ENCODE data around the gene LAMP1.
"Not testable (repeated sequence)": the region's sequence is repeated elsewhere in the genome, so short reads cannot be mapped to it uniquely, and the experiment has no call there.

LAMP1 gene

GRCh38 chr13:113297370-113298042 lies 467 bp downstream of the LAMP1 start:
- peak; percentile 6 to 15 for DNase-seq (ENCODE audit: low read depth in 2 of 2)

GRCh38 chr13:113298043-113298945 lies 1.3 kb downstream of the LAMP1 start:
- DNase-seq (ENCODE audit: low read depth in 2 of 2), result no peak

- no peak for DNase-seq (ENCODE audit: low read depth in 2 of 2)
Measured at GRCh38 chr13:113299951-113300350, 2.9 kb downstream of the LAMP1 start.

- DNase-seq (ENCODE audit: low read depth in 2 of 2), result no peak
Measured at GRCh38 chr13:113302986-113303385, 5.9 kb downstream of the LAMP1 start.

GRCh38 chr13:113304121-113304520 lies 7.1 kb downstream of the LAMP1 start:
- DNase-seq (ENCODE audit: low read depth in 2 of 2), result no peak

- DNase-seq (ENCODE audit: low read depth in 2 of 2), result no peak
Measured at GRCh38 chr13:113305208-113305607, 8.2 kb downstream of the LAMP1 start.

- DNase-seq (ENCODE audit: low read depth in 2 of 2), result no peak
Measured at GRCh38 chr13:113307491-113307890, 10.5 kb downstream of the LAMP1 start.

GRCh38 chr13:113309473-113309872 lies 12.4 kb downstream of the LAMP1 start:
- DNase-seq (ENCODE audit: low read depth in 2 of 2), result no peak

- DNase-seq (ENCODE audit: low read depth in 2 of 2), result not testable (repeated sequence)
Measured at GRCh38 chr13:113314112-113314511, 17.1 kb downstream of the LAMP1 start.

- DNase-seq (ENCODE audit: low read depth in 2 of 2), result not testable (repeated sequence)
Measured at GRCh38 chr13:113314895-113315470, 17.9 kb downstream of the LAMP1 start.

- DNase-seq (ENCODE audit: low read depth in 2 of 2), result no peak
Measured at GRCh38 chr13:113315992-113316391, 19.0 kb downstream of the LAMP1 start.

GRCh38 chr13:113317031-113317430 lies 20.0 kb downstream of the LAMP1 start:
- no peak for DNase-seq (ENCODE audit: low read depth in 2 of 2)

- DNase-seq (ENCODE audit: low read depth in 2 of 2), result no peak
Measured at GRCh38 chr13:113318956-113319355, 21.9 kb downstream of the LAMP1 start.

- DNase-seq (ENCODE audit: low read depth in 2 of 2), result no peak
Measured at GRCh38 chr13:113319371-113319770, 22.3 kb downstream of the LAMP1 start.

- DNase-seq (ENCODE audit: low read depth in 2 of 2), result no peak
Measured at GRCh38 chr13:113320226-113320875, 23.3 kb downstream of the LAMP1 start.

GRCh38 chr13:113321546-113321945 lies 24.5 kb downstream of the LAMP1 start:
- DNase-seq (ENCODE audit: low read depth in 2 of 2), result no peak

- DNase-seq (ENCODE audit: low read depth in 2 of 2), result no peak
Measured at GRCh38 chr13:113322043-113322461, 25.0 kb downstream of the LAMP1 start.

- DNase-seq (ENCODE audit: low read depth in 2 of 2), result no peak
Measured at GRCh38 chr13:113322890-113323651, 26.0 kb downstream of the LAMP1 start.

- DNase-seq (ENCODE audit: low read depth in 2 of 2), result no peak
Measured at GRCh38 chr13:113323869-113324268, 26.8 kb downstream of the LAMP1 start.

GRCh38 chr13:113324398-113324797 lies 27.4 kb downstream of the LAMP1 start:
- no peak for DNase-seq (ENCODE audit: low read depth in 2 of 2)

- no peak for DNase-seq (ENCODE audit: low read depth in 2 of 2)
Measured at GRCh38 chr13:113325779-113326178, 28.7 kb downstream of the LAMP1 start.

Measured in stimulated activated CD4-positive, alpha-beta T cell treated with anti-CD3 and anti-CD28 coated beads, Interleukin-12 subunit alpha, Interleukin-12 subunit beta, amount 100 ng/mL, for 24 hours (primary cell).